ENCODE results near the gene SEC14L3. TPM values are rescaled to one million over a fixed set of nuclear protein-coding genes. Genes with fewer than 3 reads are reported as not detected.

The SEC14L3 gene
- total RNA-seq (2013; cell fraction: nucleolus; rRNA removed) = not detected in 2 replicates
- not detected in 2 replicates for total RNA-seq (2014; rRNA removed)
- total RNA-seq (2014; rRNA removed; fragmentation: Illumina TruSeq; extraction: Trizol) = not detected in 2 replicates
- not detected in 2 replicates for total RNA-seq (2021)
- not detected for polyA plus RNA-seq (2011; ENCODE audit: low read depth)
- not detected in 2 replicates for polyA plus RNA-seq (2011; rRNA removed)
- not detected in 2 replicates for polyA plus RNA-seq (2011; cell fraction: cytosol; rRNA removed)
- not detected in 2 replicates for polyA plus RNA-seq (2011; cell fraction: nucleus; rRNA removed)
- 0.04 TPM in 1 of 2 replicates, not detected in the other for polyA plus RNA-seq (2012)
- not detected in 2 replicates for polyA plus RNA-seq (2014; fragmentation: Illumina TruSeq; extraction: Trizol)
- polyA plus RNA-seq (2014; fragmentation: Nextera tagmentation; extraction: Ambion mirVana) = under 1 TPM in 1 of 2 experiments, not detected in 1; 0.03 TPM
- polyA plus RNA-seq (2014; rRNA removed) = not detected in 2 replicates
- polyA plus RNA-seq (2016; fragmentation: Nextera tagmentation; extraction: Ambion mirVana) = not detected
- polyA minus RNA-seq (2011; rRNA and poly(A)+ RNA removed) = not detected in 2 replicates
- polyA minus RNA-seq (2011; cell fraction: cytosol; rRNA and poly(A)+ RNA removed) = not detected in 2 replicates
- polyA minus RNA-seq (2011; cell fraction: nucleus; rRNA and poly(A)+ RNA removed) = not detected in 2 replicates
- not detected for Bru-seq, nascent RNA
- BruChase-seq, experiment 1, labeled RNA remaining after a 6-hour chase = not detected
- not detected for BruChase-seq, experiment 2, labeled RNA remaining after a 2-hour chase
- long read RNA-seq, experiment 1 = 0 reads
- long read RNA-seq, experiment 2 = 0 reads

DNA sequence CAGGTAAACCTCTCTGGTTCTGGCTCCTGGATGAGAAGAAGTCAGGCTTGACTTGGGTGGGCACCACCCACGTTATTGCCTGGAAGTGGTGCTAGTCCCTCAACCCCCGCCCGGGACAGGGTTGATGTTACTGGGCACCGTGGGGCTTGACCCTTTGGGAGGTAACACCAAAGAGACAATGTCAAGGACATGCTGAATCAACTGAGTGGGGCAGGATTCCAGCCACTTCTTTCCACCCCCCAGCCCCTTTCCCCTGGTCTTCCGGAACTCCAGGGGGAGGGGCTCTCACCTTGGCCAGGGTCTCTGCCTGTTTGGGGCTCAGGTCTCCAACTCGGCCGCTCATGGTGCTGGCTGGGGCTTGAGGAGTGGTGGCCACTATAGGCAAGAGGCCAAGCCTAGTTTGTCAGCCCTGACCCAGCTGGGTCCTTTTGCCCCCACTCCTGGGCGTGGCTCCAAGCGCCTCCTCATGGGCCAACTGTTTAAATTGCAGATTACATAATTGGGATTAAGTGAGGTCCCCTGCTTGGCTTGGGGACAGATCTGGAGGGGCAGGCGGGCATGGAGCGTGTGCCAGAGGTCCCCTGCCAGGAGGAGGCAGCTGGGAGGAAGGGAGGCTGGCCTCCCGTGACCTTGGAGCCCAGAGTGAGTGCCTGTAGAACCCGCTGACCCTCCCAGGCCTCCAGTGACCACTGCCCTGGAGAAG is at the start of gene SEC14L3:
Gene SEC14L3 (minus strand): TSS at position 402 of the 703 bp plus-strand sequence. CDS start 59 bp downstream, at position 343.
- no TSS peak for BruUV-seq (replicated peaks)
- ATAC-seq = no peak
- FAIRE-seq = no peak
- ChIA-PET CTCF (no interaction called here), RAD21 (ENCODE audit: unreplicated experiment) (no interaction called here), POLR2A (no interaction called here), SMC1A (ENCODE audit: uncharacterized antibody, unreplicated experiment) (no interaction called here)
- WGBS (ENCODE audit: insufficient coverage, insufficient replicate concordance, low lambda C conversion rate, missing lambda C conversion rate) = 26% methylated on average over 13 of the region's 13 CpGs
- no peaks in the 10 kb centered on the region for H3K4me1 ChIP-seq (ENCODE audit: control insufficient read depth, insufficient read depth, low read length)
- no peak within 1 kb of the TSS for H3K27ac ChIP-seq (ENCODE audit: control insufficient read depth, insufficient read depth)
- H3K27me3 ChIP-seq (replicated peaks in 1 of 2; ENCODE audit: control insufficient read depth in 2 of 2, insufficient read depth in 2 of 2, low read length in 1 of 2) = peaks cover 0 to 2% of the 10 kb centered on the region in 2 experiments; a peak in 3 of 4 replicates
- no peak within 1 kb of the TSS for H2AFZ ChIP-seq (ENCODE audit: control insufficient read depth, low read depth, low read length)
- intact Hi-C loops (cut with micrococcal nuclease; ENCODE audit: unreplicated experiment) = no loop called here
- no peaks in the 10 kb centered on the region for H3K9me3 ChIP-seq (replicated peaks; ENCODE audit: control insufficient read depth, insufficient read depth, low read length)
- no peak within 1 kb of the TSS for H3K9ac ChIP-seq (ENCODE audit: control insufficient read depth, insufficient read depth, low read length)
- no peaks in the 10 kb centered on the region for H4K20me1 ChIP-seq (ENCODE audit: control insufficient read depth, insufficient read depth)
- H3K4me2 ChIP-seq (ENCODE audit: control insufficient read depth, insufficient read depth) = no peak within 1 kb of the TSS
- no peak within 1 kb of the TSS for H3K4me3 ChIP-seq
- no peaks in the 10 kb centered on the region for H3K79me2 ChIP-seq (ENCODE audit: control insufficient read depth, insufficient read depth, low read length)
- H3K36me3 ChIP-seq (ENCODE audit: control insufficient read depth in 2 of 2, insufficient read depth in 2 of 2, low read length in 1 of 2) = no peaks in the 10 kb centered on the region
- in situ Hi-C loops (cut with MboI) = no loop called here
- DNase-seq (ENCODE audit: low read depth, low spot score) = no peak
- TF ChIP-seq ZSCAN29 (IDR thresholded peaks at IDR 0.05) = no peak
- TF ChIP-seq SRF (IDR thresholded peaks at IDR 0.05; ENCODE audit: low read depth in 2 of 2, low read length in 2 of 2) = no peak
- TF ChIP-seq SUZ12 (IDR thresholded peaks at IDR 0.05; ENCODE audit: unreplicated experiment) = no peak
- TF ChIP-seq, protein P1, sequence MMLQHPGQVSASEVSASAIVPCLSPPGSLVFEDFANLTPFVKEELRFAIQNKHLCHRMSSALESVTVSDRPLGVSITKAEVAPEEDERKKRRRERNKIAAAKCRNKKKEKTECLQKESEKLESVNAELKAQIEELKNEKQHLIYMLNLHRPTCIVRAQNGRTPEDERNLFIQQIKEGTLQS (IDR thresholded peaks at IDR 0.05; ENCODE audit: borderline replicate concordance, extremely low read depth, low read depth, low read length) = no peak
- TF ChIP-seq KAT2A (conservative IDR thresholded peaks at IDR 0.05; ENCODE audit: control insufficient read depth, low read depth, low read length) = no peak
- TF ChIP-seq EGR1 (IDR thresholded peaks at IDR 0.05; ENCODE audit: borderline replicate concordance in 1 of 2, low read depth in 2 of 2, low read length in 2 of 2) = no peak
- no peak for TF ChIP-seq SMARCA5 (IDR thresholded peaks at IDR 0.05)
- TF ChIP-seq CBFB (IDR thresholded peaks at IDR 0.05; ENCODE audit: low read depth) = no peak
- TF ChIP-seq MXI1 (IDR thresholded peaks at IDR 0.05; ENCODE audit: low read depth, low read length) = no peak
- TF ChIP-seq, protein P2, sequence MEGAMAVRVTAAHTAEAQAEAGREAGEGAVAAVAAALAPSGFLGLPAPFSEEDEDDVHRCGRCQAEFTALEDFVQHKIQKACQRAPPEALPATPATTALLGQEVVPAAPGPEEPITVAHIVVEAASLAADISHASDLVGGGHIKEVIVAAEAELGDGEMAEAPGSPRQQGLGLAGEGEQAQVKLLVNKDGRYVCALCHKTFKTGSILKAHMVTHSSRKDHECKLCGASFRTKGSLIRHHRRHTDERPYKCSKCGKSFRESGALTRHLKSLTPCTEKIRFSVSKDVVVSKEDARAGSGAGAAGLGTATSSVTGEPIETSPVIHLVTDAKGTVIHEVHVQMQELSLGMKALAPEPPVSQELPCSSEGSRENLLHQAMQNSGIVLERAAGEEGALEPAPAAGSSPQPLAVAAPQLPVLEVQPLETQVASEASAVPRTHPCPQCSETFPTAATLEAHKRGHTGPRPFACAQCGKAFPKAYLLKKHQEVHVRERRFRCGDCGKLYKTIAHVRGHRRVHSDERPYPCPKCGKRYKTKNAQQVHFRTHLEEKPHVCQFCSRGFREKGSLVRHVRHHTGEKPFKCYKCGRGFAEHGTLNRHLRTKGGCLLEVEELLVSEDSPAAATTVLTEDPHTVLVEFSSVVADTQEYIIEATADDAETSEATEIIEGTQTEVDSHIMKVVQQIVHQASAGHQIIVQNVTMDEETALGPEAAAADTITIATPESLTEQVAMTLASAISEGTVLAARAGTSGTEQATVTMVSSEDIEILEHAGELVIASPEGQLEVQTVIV (IDR thresholded peaks at IDR 0.05; ENCODE audit: borderline replicate concordance, partially characterized antibody) = no peak
- TF ChIP-seq KLF5 (IDR thresholded peaks at IDR 0.05; ENCODE audit: partially characterized antibody) = no peak
- no peak for TF ChIP-seq MYB (IDR thresholded peaks at IDR 0.05; ENCODE audit: borderline replicate concordance, low read depth, low read length)
- TF ChIP-seq FOXK2 (IDR thresholded peaks at IDR 0.05) = no peak
- TF ChIP-seq CHD2 (IDR thresholded peaks at IDR 0.05; ENCODE audit: borderline replicate concordance, low read depth, low read length) = no peak
- no peak for TF ChIP-seq PAX5 (IDR thresholded peaks at IDR 0.05; ENCODE audit: borderline replicate concordance, low read depth, low read length)
- TF ChIP-seq BACH1 (IDR thresholded peaks at IDR 0.05; ENCODE audit: borderline replicate concordance) = no peak
- TF ChIP-seq FOXM1 (IDR thresholded peaks at IDR 0.05; ENCODE audit: low read depth, low read length) = no peak

Measured in GM12878 (cell line).